Embryonic facial prominence (tissue), 1 donor: ENCODE results near the gene ZC2HC1B.
A peak's percentile ranks its signal among the peaks of the same experiment; 100 is the strongest.
"Not testable (repeated sequence)": the region's sequence is repeated elsewhere in the genome, so short reads cannot be mapped to it uniquely, and the experiment has no call there.

ENCODE experiments used
- DNase-seq: peaks from one replicate; pipeline ENCODE4 v3.0.0-alpha.2; 2016; ENCODE audit errors: extremely low spot score

Gene ZC2HC1B

GRCh38 chr6:143864234-143864633, at the start of gene ZC2HC1B:
Gene ZC2HC1B, plus strand, starts transcription at chr6:143864474. Its CDS starts 66 bp downstream, at chr6:143864540.
- DNase-seq, result no peak

- DNase-seq, result no peak
Observed at GRCh38 chr6:143817621-143818020, 46.7 kb upstream of the ZC2HC1B start.

DNA sequence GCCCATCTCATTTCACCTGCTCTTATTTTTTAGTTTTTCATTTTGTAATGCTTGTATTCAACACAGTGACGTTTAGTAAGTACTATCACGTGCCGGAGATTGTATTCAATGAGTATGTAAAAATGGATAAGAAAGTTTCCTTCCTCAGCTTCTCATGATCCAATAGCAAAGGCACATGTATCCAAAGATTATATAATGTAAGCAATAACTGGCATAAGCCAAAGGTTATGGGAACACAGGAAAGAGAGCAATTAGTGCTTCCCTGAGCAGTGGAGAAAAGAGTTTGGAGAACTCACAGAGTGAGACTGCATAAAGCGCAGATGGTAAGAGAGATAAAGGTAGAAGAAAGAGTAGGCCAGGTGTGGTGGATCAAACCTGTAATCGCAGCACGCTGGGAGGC, 42.9 kb upstream of the ZC2HC1B start:
- no peak for DNase-seq

DNA sequence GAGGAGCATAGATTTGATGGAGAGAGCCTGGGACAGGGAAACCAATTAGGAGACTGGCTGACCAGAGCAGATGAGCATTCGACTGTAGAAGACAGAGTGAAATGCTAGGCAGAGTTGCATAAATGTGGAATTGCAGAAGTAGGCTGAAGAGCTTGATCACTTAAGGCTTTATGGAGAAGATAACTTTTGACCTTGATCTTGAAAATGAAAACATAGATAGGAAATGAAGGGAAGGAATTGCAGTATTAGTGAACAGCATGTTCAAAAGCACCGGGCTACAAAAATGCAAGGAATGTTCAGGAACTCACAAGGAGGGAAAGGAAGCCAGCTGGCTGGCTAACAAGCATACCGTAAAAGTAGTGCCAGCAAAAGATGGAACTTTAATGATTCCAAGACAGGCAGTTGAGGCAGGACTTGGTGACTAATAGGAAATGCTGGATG, 41.7 kb upstream of the ZC2HC1B start:
- DNase-seq, result no peak

- no peak for DNase-seq
Observed at GRCh38 chr6:143823548-143823947, 40.7 kb upstream of the ZC2HC1B start.

- no peak for DNase-seq
Observed at GRCh38 chr6:143828572-143828971, 35.7 kb upstream of the ZC2HC1B start.

GRCh38 chr6:143836150-143836549, 28.1 kb upstream of the ZC2HC1B start:
- no peak for DNase-seq

GRCh38 chr6:143838395-143838794, 25.9 kb upstream of the ZC2HC1B start:
- no peak for DNase-seq

DNA sequence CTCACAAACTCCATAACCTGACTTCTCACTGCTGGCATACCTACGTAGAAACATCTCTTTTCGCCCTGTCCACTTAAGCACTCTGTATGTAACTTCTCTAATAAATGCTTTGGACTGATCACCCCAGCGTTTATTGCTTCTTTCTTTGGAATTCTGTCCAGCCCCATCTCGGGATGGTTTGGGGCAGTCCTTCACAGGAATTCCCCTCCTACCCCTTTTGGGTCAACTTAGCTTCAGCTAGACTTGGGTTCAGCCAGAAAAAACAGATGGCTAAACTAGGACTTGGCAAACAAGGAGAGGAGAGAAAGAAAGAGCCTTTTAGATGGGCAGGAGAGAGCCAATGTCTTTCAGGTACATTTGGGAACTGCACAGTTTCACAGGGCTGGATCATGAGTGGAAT, 25.1 kb upstream of the ZC2HC1B start:
- no peak for DNase-seq

GRCh38 chr6:143840595-143841265, 23.5 kb upstream of the ZC2HC1B start:
- no peak for DNase-seq

GRCh38 chr6:143842461-143842901, 21.8 kb upstream of the ZC2HC1B start:
- peak; percentile 86 for DNase-seq

DNA sequence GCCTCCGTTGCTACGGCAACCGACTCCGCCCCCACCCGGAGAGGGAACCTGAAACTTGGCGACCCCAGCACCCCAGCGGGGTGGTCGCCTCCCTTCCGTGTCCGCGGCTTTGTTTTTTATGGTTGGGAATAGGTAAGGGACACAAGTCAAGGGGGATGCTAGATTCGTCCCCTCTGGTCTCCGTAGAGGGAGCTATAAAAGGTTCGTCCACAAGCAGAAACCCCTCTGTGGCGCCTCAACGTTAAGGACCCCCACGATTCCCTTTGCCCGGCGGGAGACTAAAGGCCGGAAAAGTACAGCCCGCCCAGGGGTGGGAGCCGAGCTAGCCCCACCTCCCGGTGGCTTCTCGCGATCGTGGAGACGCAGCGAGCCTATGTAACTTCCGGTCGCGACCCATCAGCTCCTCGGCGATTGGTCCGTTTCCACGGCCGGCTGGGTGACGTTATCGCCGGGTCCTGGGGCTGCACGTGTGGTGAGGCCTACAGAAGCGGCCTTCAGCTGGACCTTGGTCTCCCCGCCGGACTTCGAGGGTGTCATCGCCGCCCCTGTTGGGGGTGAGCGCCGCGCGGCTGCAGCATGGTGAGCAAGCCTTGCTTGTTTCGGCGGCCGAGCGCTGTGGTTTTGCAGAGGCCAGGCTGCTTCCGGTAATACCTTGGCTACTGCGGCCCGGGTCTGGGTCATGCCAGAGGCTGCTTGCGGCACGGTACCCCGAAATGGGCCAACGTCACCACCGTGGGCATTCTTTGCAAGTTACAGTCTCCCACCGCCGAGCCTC, 21.2 kb upstream of the ZC2HC1B start, which contains the start of gene LTV1:
TSS of gene LTV1 (plus strand) at position 437 of the 775 bp plus-strand sequence. CDS start at position 577, 140 bp downstream.
- DNase-seq, result peak; percentile 98

DNA sequence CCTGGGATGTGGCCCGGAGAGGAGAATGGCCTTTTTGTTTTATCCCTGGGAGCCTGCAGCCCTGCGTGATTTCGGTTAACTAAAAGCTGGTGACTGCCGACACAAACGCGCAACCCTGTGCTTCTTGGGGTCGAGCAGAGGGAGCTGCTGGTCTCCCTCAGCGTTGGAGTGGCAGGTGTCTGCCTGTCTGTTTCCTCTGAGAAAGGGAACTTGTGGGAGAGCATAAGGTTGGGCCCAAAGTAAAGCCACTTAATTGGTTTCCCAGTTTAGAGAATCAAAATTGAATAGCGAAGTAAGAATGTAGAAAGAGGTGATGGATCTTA, 20.6 kb upstream of the ZC2HC1B start:
- no peak for DNase-seq

- DNase-seq, result no peak
Observed at GRCh38 chr6:143844006-143844405, 20.3 kb upstream of the ZC2HC1B start.

- DNase-seq, result no peak
Observed at GRCh38 chr6:143845033-143845432, 19.2 kb upstream of the ZC2HC1B start.

GRCh38 chr6:143851706-143852105, 12.6 kb upstream of the ZC2HC1B start:
- not testable (repeated sequence) for DNase-seq

DNA sequence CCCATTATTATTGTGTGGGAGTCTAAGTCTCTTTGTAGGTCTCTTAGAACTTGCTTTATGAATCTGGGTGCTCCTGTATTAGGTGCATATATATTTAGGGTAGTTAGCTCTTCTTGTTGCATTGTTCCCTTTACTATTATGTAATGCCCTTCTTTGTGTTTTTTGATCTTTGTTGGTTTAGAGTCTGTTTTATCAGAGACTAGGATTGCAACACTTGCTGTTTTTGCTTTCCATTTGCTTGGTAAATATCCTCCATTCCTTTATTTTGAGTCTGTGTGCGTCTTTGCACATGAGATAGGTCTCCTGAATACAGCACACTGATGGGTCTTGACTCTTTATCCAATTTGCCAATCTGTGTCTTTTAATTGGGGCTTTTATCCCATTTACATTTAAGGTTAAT, 9.2 kb upstream of the ZC2HC1B start:
- DNase-seq, result not testable (repeated sequence)

- DNase-seq, result not testable (repeated sequence)
Observed at GRCh38 chr6:143856762-143857161, 7.5 kb upstream of the ZC2HC1B start.

- no peak for DNase-seq
Observed at GRCh38 chr6:143857651-143858050, 6.6 kb upstream of the ZC2HC1B start.

DNA sequence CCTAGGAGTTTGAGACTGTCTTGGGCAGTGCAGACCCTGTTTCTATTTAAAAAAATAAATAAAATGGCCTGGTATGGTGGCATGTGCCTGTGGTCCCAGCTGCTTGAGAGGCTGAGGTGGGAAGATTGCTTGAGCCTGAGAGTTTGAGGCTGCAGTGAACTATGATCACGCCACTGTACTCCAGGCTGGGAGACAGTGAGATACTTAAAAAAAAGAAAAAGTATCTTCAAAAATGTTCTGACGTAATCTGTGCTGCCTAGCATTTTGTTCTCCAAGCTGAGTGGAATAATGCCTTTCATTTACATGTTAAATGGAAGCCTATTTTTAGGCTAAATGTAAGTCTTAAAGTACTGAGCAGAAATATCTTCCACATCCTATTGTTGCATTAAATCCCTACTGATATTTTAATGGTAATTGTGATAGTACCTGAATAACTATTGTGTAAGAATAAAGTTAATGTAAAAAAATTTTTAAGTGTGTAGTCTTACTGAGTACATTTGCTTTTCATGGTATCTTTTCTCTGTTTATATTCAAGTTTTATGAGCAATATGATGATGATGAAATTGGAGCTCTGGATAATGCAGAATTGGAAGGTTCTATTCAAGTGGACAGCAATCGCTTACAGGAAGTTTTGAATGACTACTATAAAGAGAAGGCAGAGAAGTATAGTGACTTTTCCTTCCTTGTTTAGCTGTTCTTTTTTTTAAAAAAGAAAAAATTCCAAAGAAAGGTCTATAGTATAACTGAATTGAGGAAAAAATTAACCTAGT, 4.2 kb upstream of the ZC2HC1B start:
- DNase-seq, result no peak

DNA sequence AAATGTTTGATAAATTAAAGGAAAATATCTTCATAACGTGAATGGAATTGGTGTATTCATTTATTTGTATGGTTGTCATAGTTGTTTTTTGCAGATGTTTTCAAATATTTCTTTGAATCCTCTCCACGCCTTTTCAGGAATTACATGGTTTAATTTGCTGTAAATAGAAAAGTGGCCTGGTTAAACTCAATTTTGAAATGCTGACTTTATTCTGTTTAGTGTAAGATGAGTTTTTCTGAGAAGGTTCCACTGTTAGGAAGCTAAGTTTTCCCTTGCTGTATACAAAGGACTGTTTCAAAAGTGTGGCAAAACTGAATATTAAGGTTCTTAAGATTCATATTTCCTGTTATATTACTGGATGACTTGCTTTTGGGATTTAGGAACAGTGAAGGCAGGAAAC, 503 bp upstream of the ZC2HC1B start:
- DNase-seq, result no peak

- DNase-seq, result no peak
Observed at GRCh38 chr6:143867236-143867635, 3.0 kb downstream of the ZC2HC1B start.
